KMS-11 (cell line): ENCODE measurements around the gene NCAPH2.

Experiments
- H2AFZ ChIP-seq: fragments of 200-600 bp; sonication (generic); 2 replicates; pipeline ENCODE4 v1.6.1; 2016; ENCODE audit warnings: antibody characterized with exemption, mixed run types, low read depth
- H3K27ac ChIP-seq: fragments of 200-600 bp; sonication (generic); 2 replicates; pipeline ENCODE4 v1.6.1; 2016; ENCODE audit warnings: mild to moderate bottlenecking, mixed run types
- H3K27me3 ChIP-seq: fragments of 200-600 bp; sonication (generic); 2 replicates; pipeline ENCODE4 v1.6.1; 2017; ENCODE audit warnings: mild to moderate bottlenecking, low read depth, mixed run types, moderate library complexity; ENCODE audit not compliant: insufficient read depth
- H3K36me3 ChIP-seq: fragments of 200-600 bp; sonication (generic); 2 replicates; pipeline ENCODE4 v1.6.1; 2017; ENCODE audit warnings: mild to moderate bottlenecking, mixed run types; ENCODE audit not compliant: insufficient read depth
- H3K4me1 ChIP-seq: fragments of 200-600 bp; sonication (generic); 2 replicates; pipeline ENCODE4 v1.6.1; 2016; ENCODE audit warnings: mild to moderate bottlenecking, low read depth, mixed run types; ENCODE audit not compliant: poor library complexity, severe bottlenecking
- H3K4me2 ChIP-seq: fragments of 200-600 bp; sonication (generic); 2 replicates; pipeline ENCODE4 v1.7.0; 2016; ENCODE audit warnings: mild to moderate bottlenecking, mixed run types
- H3K4me3 ChIP-seq: fragments of 200-600 bp; sonication (generic); IDR thresholded peaks from 2 replicates; pipeline ENCODE4 v1.6.1; 2017; ENCODE audit warnings: low read depth, low read length, mixed read lengths; ENCODE audit not compliant: insufficient read depth
- H3K79me2 ChIP-seq: fragments of 200-600 bp; sonication (generic); 2 replicates; pipeline ENCODE4 v1.6.1; 2016; ENCODE audit warnings: low read depth, mixed run types; ENCODE audit not compliant: insufficient read depth
- H3K9ac ChIP-seq: fragments of 200-600 bp; sonication (generic); 2 replicates; pipeline ENCODE4 v1.6.1; 2016; ENCODE audit warnings: mild to moderate bottlenecking, mixed run types
- H4K20me1 ChIP-seq: fragments of 200-600 bp; sonication (generic); 2 replicates; pipeline ENCODE4 v1.6.1; 2016; ENCODE audit warnings: mild to moderate bottlenecking, mixed run types; ENCODE audit not compliant: insufficient read depth
- CTCF ChIP-seq: fragments of 200-600 bp; sonication (generic); conservative IDR thresholded peaks from 2 replicates; pipeline ENCODE4 v1.6.1; 2017; ENCODE audit warnings: low read depth, mild to moderate bottlenecking, antibody characterized with exemption, low read length, moderate library complexity, mixed read lengths

Gene NCAPH2

GRCh38 chr22:50522208-50522805, 14.3 kb downstream of the NCAPH2 start:
- Histone ChIP-seq H3K9ac (no peak overlapping the region), H2AFZ (no peak overlapping the region), H3K4me3 (no peak overlapping the region), H3K4me1 (peaks cover 4% of the 10 kb centered on the region), H4K20me1 (no peaks in the 10 kb centered on the region), H3K79me2 (peaks cover 8% of the 10 kb centered on the region; the same call in 1 of the 2 replicates), H3K27me3 (no peaks in the 10 kb centered on the region), H3K27ac (no peak overlapping the region), H3K36me3 (no peaks in the 10 kb centered on the region), H3K4me2 (no peak overlapping the region)
- TF ChIP-seq CTCF, result no peak

GRCh38 chr22:50522806-50523438, 14.9 kb downstream of the NCAPH2 start:
- Histone ChIP-seq H3K27ac (no peak overlapping the region), H3K79me2 (peaks cover 8% of the 10 kb centered on the region; the same call in 1 of the 2 replicates), H3K27me3 (no peaks in the 10 kb centered on the region), H3K36me3 (no peaks in the 10 kb centered on the region), H3K4me3 (no peak overlapping the region), H2AFZ (no peak overlapping the region), H3K9ac (no peak overlapping the region), H3K4me2 (no peak overlapping the region), H4K20me1 (no peaks in the 10 kb centered on the region), H3K4me1 (peaks cover 4% of the 10 kb centered on the region)
- no peak for TF ChIP-seq CTCF

GRCh38 chr22:50523458-50523805, 15.4 kb downstream of the NCAPH2 start:
- H2AFZ ChIP-seq, result no peak overlapping the region
- H3K79me2 ChIP-seq, result peaks cover 8% of the 10 kb centered on the region; the same call in 1 of the 2 replicates
- H3K27me3 ChIP-seq, result no peaks in the 10 kb centered on the region
- no peak overlapping the region for H3K4me3 ChIP-seq
- no peaks in the 10 kb centered on the region for H4K20me1 ChIP-seq
- H3K27ac ChIP-seq, result no peak overlapping the region
- H3K36me3 ChIP-seq, result no peaks in the 10 kb centered on the region
- H3K9ac ChIP-seq, result no peak overlapping the region
- TF ChIP-seq CTCF, result no peak
- peaks cover 4% of the 10 kb centered on the region for H3K4me1 ChIP-seq
- no peak overlapping the region; the same call in 1 of the 2 replicates for H3K4me2 ChIP-seq

- H2AFZ ChIP-seq, result no peak overlapping the region
- no peak overlapping the region; the same call in 1 of the 2 replicates for H3K9ac ChIP-seq
- no peaks in the 10 kb centered on the region for H3K27me3 ChIP-seq
- H3K4me1 ChIP-seq, result peaks cover 4% of the 10 kb centered on the region
- H3K27ac ChIP-seq, result peak overlapping the region; percentile 83; the same call in 1 of the 2 replicates
- peaks cover 8% of the 10 kb centered on the region; the same call in 1 of the 2 replicates for H3K79me2 ChIP-seq
- no peak for TF ChIP-seq CTCF
- no peaks in the 10 kb centered on the region for H3K36me3 ChIP-seq
- H3K4me3 ChIP-seq, result no peak overlapping the region
- H4K20me1 ChIP-seq, result no peaks in the 10 kb centered on the region
- H3K4me2 ChIP-seq, result peak overlapping the region; percentile 52
Observed at GRCh38 chr22:50523806-50524675, 16.0 kb downstream of the NCAPH2 start.
